Esophagus muscularis mucosa (tissue), 3 donors: Measurements from ENCODE around the gene AEBP2.

Experiments
- CTCF ChIP-seq, 3 experiments: fragments of 200-600 bp in 2 of 3; fragments of 450-650 bp in 1 of 3; sonication (generic) in 2 of 3; IDR thresholded peaks; one replicate each; pipeline ENCODE4 v1.5.1; 2017 to 2019; ENCODE audit warnings: antibody characterized with exemption in 3 of 3, mild to moderate bottlenecking in 2 of 3, moderate library complexity in 1 of 3
- POLR2A ChIP-seq: fragments of 450-650 bp; IDR thresholded peaks from one replicate; pipeline ENCODE4 v1.6.1; 2017; ENCODE audit warnings: antibody characterized with exemption, moderate library complexity, mild to moderate bottlenecking, low read depth

- TF ChIP-seq CTCF (IDR thresholded peaks at IDR 0.05) (no peak), POLR2A (no peak)
Observed at GRCh38 chr12:19561411-19561961, 122.2 kb downstream of the AEBP2 start.
